GM19238 (cell line): Measurements from ENCODE around the gene GLIS1.
"Not testable (repeated sequence)": the region's sequence is repeated elsewhere in the genome, so short reads cannot be mapped to it uniquely, and the experiment has no call there.

Experiments used
- DNase-seq: peaks from one replicate; pipeline ENCODE4 v3.0.0; 2011; ENCODE audit warnings: low spot score; ENCODE audit not compliant: insufficient read length

The GLIS1 gene

GRCh38 chr1:53562981-53563379, 176.0 kb downstream of the GLIS1 start:
- DNase-seq, result no peak

DNA sequence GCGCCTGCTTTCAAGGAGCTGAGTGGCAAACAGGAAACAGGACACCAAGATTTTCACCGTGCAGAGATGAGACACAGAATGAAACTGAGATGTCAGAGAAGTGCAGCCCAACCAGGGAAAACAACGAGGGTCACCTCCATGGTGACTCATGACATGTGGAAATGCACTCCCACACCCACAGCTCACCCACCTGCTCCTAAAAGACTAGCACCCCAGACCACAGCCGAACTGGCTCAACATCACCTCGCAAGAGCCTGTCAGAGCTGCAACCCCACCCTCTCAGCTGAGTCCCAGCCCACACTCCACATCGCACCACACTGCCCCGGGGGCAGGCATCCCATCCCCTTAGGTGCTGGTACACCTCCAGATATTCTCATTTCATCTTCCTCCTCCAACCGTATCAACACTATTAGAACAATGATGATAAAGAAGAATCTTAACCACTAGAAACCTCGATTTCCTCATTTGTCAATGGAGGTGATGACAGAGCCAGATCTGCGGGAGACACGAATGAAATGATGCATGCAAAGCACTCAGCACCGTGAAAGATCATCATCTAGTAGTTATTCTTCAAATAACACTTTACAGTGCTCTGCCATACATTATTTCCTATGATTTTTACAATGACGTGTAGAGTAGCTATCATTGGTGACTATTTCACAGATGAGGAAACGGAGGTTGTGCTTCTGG, 176.5 kb downstream of the GLIS1 start:
- DNase-seq, result no peak

DNA sequence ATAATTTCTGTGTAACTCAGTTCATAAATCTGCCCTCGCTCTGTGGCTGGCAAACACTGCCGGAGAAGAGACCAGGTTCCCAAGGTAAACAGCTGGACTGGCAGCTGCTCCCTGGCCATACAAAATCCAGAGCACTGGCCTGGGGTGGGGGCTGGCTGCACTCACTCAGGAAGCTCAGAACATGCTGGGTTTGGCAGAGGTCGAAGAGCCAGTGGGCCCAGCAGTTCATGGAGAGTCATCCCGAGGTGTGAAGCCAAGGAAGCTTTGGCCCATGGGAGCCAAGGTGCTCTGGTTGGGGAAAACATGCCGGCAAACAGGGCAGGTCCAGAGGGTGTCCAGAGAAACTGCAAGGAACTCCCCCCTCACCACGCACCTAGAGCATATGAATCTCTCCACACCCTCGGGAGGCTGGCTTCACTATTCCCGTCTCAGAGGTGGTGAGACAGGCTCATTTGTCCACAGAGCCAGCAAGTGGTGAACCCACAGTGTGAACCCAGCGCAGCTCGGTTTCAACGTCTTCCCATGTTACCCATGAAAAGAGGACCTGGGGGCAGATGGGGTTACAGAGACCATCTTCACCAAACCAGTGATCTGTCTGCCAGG, 177.4 kb downstream of the GLIS1 start:
- no peak for DNase-seq

- no peak for DNase-seq
Observed at GRCh38 chr1:53560581-53561502, 178.1 kb downstream of the GLIS1 start.

DNA sequence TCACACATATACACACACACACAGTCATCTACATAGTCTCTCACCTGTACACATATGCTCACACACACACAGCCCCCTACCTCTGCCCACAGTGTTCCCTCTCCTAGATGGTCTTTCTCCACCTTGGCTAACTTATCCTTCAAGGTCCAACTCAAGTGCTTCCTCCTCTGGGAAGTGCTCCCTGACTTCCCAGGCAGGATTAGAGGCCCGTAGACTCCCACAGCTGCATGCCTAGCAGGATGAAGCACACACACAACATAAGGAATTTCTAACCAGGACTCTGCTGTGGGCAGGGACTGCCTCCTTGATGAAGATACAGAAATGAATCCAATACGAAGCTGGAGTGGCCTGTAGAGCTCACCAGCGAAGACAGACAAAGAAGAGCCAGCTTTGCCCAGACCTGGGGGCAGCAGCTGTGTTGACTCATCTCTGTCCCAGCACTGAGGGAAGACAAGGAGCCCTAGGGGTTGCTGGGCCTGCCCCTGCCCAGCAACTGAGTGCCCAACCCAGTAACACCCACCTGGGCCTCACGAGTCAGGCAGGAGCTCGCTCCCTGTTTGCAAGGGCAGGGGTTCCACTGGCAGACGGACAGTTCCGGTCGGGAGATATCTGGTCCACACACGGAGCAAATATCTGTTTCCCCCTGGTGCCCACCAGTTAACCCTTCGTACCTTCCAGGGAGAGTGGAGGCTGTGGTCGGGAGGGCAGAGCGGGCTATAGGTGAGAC, 178.9 kb downstream of the GLIS1 start:
- DNase-seq, result no peak

GRCh38 chr1:53559391-53559815, 179.6 kb downstream of the GLIS1 start:
- no peak for DNase-seq

DNA sequence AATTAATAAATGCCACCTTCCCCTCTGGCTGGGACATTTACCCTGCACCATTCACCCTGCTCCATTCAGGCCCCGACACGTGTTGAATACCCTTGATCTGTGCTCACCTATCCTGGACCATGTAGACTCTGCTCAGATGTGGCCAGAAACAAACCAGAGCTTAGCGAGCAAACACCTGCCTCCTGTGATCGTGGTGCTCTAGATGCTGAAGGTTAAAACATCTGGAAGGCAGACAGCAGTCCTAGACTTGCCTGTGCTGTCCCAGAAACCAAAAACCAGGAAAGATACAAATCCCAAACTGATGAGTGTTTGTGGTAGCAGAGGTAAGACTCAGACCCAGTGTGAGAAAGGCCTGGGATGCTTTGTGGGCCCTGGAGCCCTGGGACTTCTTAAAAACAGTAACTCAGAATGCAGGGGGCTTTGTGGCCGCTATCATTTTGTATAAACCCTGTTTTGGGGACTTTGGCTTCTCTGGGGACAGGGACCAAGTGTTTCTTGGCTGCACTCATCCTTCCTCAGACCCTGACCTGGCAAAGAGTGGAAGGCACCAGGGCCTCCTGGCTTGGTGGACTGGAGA, 180.1 kb downstream of the GLIS1 start:
- no peak for DNase-seq

- no peak for DNase-seq
Observed at GRCh38 chr1:53557830-53558738, 180.9 kb downstream of the GLIS1 start.

DNA sequence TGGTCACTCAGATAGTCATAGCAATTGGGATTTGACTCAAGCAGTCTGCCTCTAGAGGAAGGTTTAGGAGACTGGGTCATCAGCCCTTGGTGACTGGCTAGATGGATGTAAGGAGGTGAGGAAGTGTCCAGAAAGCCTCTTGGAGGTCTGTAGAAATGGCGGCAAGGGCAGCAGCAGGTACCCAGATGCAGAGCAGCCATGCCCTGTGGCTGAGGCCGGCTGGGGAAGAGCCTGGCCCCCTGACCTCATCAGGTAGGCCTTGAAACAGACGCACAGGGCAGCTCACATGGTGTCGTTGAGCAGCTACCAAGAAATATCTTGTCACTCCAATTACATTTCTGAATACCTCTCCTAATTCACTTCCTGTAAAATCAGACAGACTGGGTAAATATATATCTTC, 181.6 kb downstream of the GLIS1 start:
- DNase-seq, result no peak

- DNase-seq, result no peak
Observed at GRCh38 chr1:53556657-53557227, 182.2 kb downstream of the GLIS1 start.

- not testable (repeated sequence) for DNase-seq
Observed at GRCh38 chr1:53555620-53556326, 183.2 kb downstream of the GLIS1 start.

DNA sequence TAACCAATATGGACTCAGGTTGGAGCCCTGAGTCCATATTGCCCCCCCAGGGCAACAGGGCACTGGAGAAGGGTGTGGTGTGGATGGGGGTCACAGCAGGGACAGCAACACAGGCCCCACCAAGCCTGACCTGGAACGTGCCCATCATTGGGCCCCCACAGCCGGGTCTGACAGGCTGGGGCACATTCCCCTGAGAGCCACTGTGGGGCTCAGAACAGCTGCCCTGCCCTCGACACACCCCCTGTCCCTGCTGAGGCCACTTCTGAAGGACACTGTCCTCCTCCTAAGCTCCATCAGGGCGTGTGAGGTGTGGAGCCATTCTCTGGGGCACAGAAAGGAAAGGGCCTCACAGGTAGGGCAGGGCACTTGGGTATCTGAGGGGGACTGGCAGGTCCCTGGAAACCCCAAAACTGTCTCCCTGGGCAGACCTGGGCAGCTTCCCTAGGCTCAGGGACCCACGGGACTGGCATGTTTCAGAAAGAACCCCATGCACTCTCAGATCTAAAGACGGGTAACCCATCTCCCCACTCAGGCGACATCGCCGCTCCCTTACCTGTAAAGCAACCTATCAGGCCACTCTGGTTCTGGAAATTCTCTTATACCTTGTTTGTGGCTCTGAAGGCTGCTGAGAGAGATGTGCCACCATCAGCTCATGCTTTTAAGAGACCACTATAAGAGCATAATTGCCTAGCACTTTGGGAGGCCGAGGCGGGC, 184.2 kb downstream of the GLIS1 start:
- DNase-seq, result no peak

- no peak for DNase-seq
Observed at GRCh38 chr1:53553734-53554509, 185.0 kb downstream of the GLIS1 start.

DNA sequence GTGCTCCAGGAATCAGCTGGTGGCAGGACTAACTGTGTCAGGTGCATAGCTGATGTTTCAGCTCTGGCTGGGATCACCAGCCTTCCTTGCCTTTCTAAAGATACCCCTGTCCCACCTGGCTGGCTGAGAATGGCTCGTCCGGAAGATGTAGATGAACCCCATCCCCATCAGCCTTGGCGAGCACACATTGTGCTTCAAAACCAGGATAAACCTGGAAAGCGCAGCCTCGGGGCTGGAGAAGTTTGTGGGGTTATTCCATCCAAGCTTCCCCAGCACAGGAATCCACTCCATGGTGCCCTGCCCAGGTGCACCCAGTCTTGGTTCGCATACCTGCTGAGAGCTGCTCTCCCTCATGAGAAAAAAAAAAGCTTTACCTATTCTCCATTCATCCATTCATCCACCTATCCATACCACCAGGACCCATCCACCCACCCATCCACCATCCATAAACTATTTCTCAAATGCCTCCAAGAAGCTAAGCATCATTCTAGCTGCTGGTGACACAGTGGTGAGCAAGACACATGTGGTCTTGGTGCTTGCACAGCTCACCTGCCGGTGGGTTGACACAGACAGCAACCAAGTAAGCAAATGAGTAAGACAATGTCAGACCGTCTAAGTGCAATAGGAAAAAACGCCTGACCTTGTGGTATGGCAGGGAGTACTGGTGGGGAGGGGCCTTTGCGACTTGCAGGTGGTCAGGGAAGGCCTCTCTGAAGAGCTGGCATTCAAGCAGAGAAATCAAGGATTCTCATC, 185.8 kb downstream of the GLIS1 start:
- DNase-seq, result no peak

GRCh38 chr1:53552146-53552861, 186.7 kb downstream of the GLIS1 start:
- no peak for DNase-seq

DNA sequence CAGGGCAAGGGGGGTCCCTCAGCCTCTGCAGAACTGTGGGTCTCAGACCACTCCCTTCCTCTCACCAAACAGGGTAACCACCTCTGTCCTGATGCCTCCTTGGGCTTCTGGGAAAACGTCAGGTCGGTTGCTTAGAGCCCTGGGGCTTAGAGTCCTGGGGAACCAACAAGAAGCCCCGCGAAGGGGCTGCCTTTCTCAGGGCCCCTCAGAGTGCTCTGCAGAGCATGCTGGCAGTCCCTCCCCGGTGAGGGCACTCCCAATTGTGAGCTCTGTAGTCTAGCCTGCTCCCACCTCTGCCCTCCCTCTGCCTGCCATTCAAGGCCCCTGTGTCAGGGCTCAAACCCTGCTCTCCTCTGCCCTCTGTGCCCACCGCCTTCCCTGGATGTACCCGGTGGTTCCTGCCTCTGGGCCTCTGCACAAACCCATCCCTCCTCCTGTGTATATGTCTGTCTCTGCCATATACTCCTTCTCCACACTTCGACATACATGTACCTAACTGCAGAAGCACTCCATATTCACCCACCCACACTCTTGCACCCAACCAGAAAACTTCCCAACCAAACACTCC, 187.5 kb downstream of the GLIS1 start:
- no peak for DNase-seq
